Measurements from ENCODE around the gene CDH2.

CDH2 gene

GRCh38 chr18:28158083-28158581 is 18.8 kb downstream of the CDH2 start:
- Histone ChIP-seq H3K9me3 (no peaks in the 10 kb centered on the region), H3K27me3 (no peaks in the 10 kb centered on the region), H3K36me3 (no peaks in the 10 kb centered on the region; the same call in 1 of the 2 replicates), H3K4me3 (ENCODE audit: low read depth, low read length) (no peak overlapping the region), H3K4me1 (no peaks in the 10 kb centered on the region)
- no peak for TF ChIP-seq CTCF (IDR thresholded peaks at IDR 0.05; ENCODE audit: low read depth, low read length)
- DNase-seq, result no peak

- H3K36me3 ChIP-seq, result no peaks in the 10 kb centered on the region; the same call in 1 of the 2 replicates
- DNase-seq, result no peak
- H3K9me3 ChIP-seq, result no peaks in the 10 kb centered on the region
- no peak overlapping the region for H3K4me3 ChIP-seq (ENCODE audit: low read depth, low read length)
- no peaks in the 10 kb centered on the region; the same call in 1 of the 2 replicates for H3K4me1 ChIP-seq
- TF ChIP-seq CTCF (IDR thresholded peaks at IDR 0.05; ENCODE audit: low read depth, low read length), result no peak
- H3K27me3 ChIP-seq, result no peaks in the 10 kb centered on the region
Observed at GRCh38 chr18:28153485-28154065, 23.4 kb downstream of the CDH2 start.

GRCh38 chr18:28152754-28153153 is 24.2 kb downstream of the CDH2 start:
- Histone ChIP-seq H3K36me3 (no peaks in the 10 kb centered on the region; the same call in 1 of the 2 replicates), H3K9me3 (no peaks in the 10 kb centered on the region), H3K27me3 (no peaks in the 10 kb centered on the region), H3K4me1 (no peaks in the 10 kb centered on the region; the same call in 1 of the 2 replicates), H3K4me3 (ENCODE audit: low read depth, low read length) (no peak overlapping the region)
- no peak for TF ChIP-seq CTCF (IDR thresholded peaks at IDR 0.05; ENCODE audit: low read depth, low read length)
- no peak for DNase-seq

- H3K4me1 ChIP-seq, result no peaks in the 10 kb centered on the region; the same call in 1 of the 2 replicates
- no peak for DNase-seq
Observed at GRCh38 chr18:28152354-28152753, 24.6 kb downstream of the CDH2 start.

GRCh38 chr18:28151434-28151833 is 25.5 kb downstream of the CDH2 start:
- TF ChIP-seq CTCF (IDR thresholded peaks at IDR 0.05; ENCODE audit: low read depth, low read length), result no peak
- DNase-seq, result no peak
- H3K27me3 ChIP-seq, result no peaks in the 10 kb centered on the region
- no peaks in the 10 kb centered on the region for H3K36me3 ChIP-seq
- H3K9me3 ChIP-seq, result no peaks in the 10 kb centered on the region
- no peaks in the 10 kb centered on the region; the same call in 1 of the 2 replicates for H3K4me1 ChIP-seq
- no peak overlapping the region for H3K4me3 ChIP-seq (ENCODE audit: low read depth, low read length)

More at GRCh38 chr18:28152354-28152753, 24.6 kb downstream of the CDH2 start:
- no peaks in the 10 kb centered on the region; the same call in 1 of the 2 replicates for H3K36me3 ChIP-seq
- H3K27me3 ChIP-seq, result no peaks in the 10 kb centered on the region
- no peak for TF ChIP-seq CTCF (IDR thresholded peaks at IDR 0.05; ENCODE audit: low read depth, low read length)
- no peaks in the 10 kb centered on the region for H3K9me3 ChIP-seq
- H3K4me3 ChIP-seq (ENCODE audit: low read depth, low read length), result no peak overlapping the region

- no peaks in the 10 kb centered on the region for H3K36me3 ChIP-seq
- no peaks in the 10 kb centered on the region for H3K9me3 ChIP-seq
Observed at GRCh38 chr18:28150925-28151324, 26.0 kb downstream of the CDH2 start.

More at GRCh38 chr18:28150925-28151324, 26.0 kb downstream of the CDH2 start:
- no peaks in the 10 kb centered on the region; the same call in 1 of the 2 replicates for H3K4me1 ChIP-seq
- no peak for TF ChIP-seq CTCF (IDR thresholded peaks at IDR 0.05; ENCODE audit: low read depth, low read length)
- DNase-seq, result no peak
- H3K27me3 ChIP-seq, result no peaks in the 10 kb centered on the region
- H3K4me3 ChIP-seq (ENCODE audit: low read depth, low read length), result no peak overlapping the region
